CD4-positive, alpha-beta memory T cell (primary cell): ENCODE measurements around the gene MTUS2. TPM values are rescaled to one million over a fixed set of nuclear protein-coding genes. Genes with fewer than 3 reads are reported as not detected.

ENCODE experiments used
- CTCF ChIA-PET: fragments of 350-600 bp; sonication (Branson Sonifier 250); formaldehyde crosslinking; loops from one replicate; lab custom pipeline; 2021; ENCODE audit warnings: inconsistent platforms; ENCODE audit not compliant: partially characterized antibody; lab: Charles Lee
- POLR2A ChIA-PET: fragments of 350-600 bp; sonication (Branson Sonifier 250); formaldehyde crosslinking; loops from one replicate; lab custom pipeline; 2021; ENCODE audit not compliant: partially characterized antibody; lab: Charles Lee
- DNase-seq, 5 donors: peaks; one replicate each; pipeline versions ENCODE4 v3.0.0 to v3.0.0-alpha.2; 2020 to 2022; ENCODE audit warnings: mixed read lengths in 1 of 5
- H3K27ac ChIP-seq: one replicate; pipeline ENCODE4 v1.7.0; 2013; ENCODE audit warnings: low read depth, low read length
- H3K27me3 ChIP-seq: 2 replicates; pipeline ENCODE4 v1.7.0; 2013; ENCODE audit warnings: mild to moderate bottlenecking, low read length, moderate library complexity; ENCODE audit not compliant: insufficient read depth
- H3K36me3 ChIP-seq: 2 replicates; pipeline ENCODE4 v1.7.0; 2013; ENCODE audit warnings: mild to moderate bottlenecking, low read length, moderate library complexity; ENCODE audit not compliant: insufficient read depth
- H3K4me1 ChIP-seq: 2 replicates; pipeline ENCODE4 v1.7.0; 2013; ENCODE audit warnings: mild to moderate bottlenecking, low read length, moderate library complexity; ENCODE audit not compliant: insufficient read depth
- H3K4me3 ChIP-seq, 2 donors: one replicate each; pipeline ENCODE4 v1.7.0; 2013; ENCODE audit warnings: low read length in 2 of 2, mild to moderate bottlenecking in 1 of 2
- H3K9me3 ChIP-seq, 2 donors: one replicate each; pipeline ENCODE4 v1.7.0; 2013; ENCODE audit warnings: low read length in 2 of 2, control low read depth in 1 of 2; ENCODE audit not compliant: control insufficient read depth in 1 of 2
- H3K27ac Mint-ChIP-seq, 7 donors: one replicate each; pipeline ENCODE4 v1.8.0; 2020 to 2021; ENCODE audit warnings: mixed read lengths in 7 of 7, mild to moderate bottlenecking in 6 of 7, inconsistent platforms in 3 of 7, moderate library complexity in 3 of 7
- H3K27me3 Mint-ChIP-seq, 2 donors: one replicate each; pipeline ENCODE4 v1.8.0; 2020 to 2021; ENCODE audit warnings: mixed read lengths in 2 of 2
- H3K36me3 Mint-ChIP-seq, 2 donors: one replicate each; pipeline ENCODE4 v1.8.0; 2020 to 2021; ENCODE audit warnings: mixed read lengths in 2 of 2, inconsistent platforms in 1 of 2, mild to moderate bottlenecking in 1 of 2
- H3K4me1 Mint-ChIP-seq, 4 donors: one replicate each; pipeline ENCODE4 v1.8.0; 2020 to 2021; ENCODE audit warnings: mixed read lengths in 4 of 4, mild to moderate bottlenecking in 1 of 4
- H3K4me3 Mint-ChIP-seq, 8 donors: one replicate each; pipeline ENCODE4 v1.8.0; 2020 to 2021; ENCODE audit warnings: mixed read lengths in 8 of 8, mild to moderate bottlenecking in 7 of 8, moderate library complexity in 6 of 8, inconsistent platforms in 3 of 8
- H3K9me3 Mint-ChIP-seq, 8 donors: one replicate each; pipeline ENCODE4 v1.8.0; 2020 to 2021; ENCODE audit warnings: mixed read lengths in 8 of 8, mild to moderate bottlenecking in 5 of 8, inconsistent platforms in 3 of 8, moderate library complexity in 1 of 8
- intact Hi-C: fragments of 100-400 bp; cut with micrococcal nuclease; formaldehyde crosslinking; loops from one replicate; pipeline ENCODE4 v1.15.1; 2023
- polyA plus RNA-seq, 2 donors: library from polyadenylated mRNA; unstranded; fragments of 300-500 nt; fragmentation: Illumina TruSeq; gene quantifications; one replicate each; pipeline ENCODE4 v1.2.3, GENCODE V29; 2021
- total RNA-seq, 2 experiments: library from RNA; stranded (reverse); gene quantifications; one replicate each; pipeline ENCODE4 v1.2.3, GENCODE V29; 2021

The MTUS2 gene
- total and polyA plus RNA-seq, 4 experiments from 2014 or later = 0.12 to 1.1 (median 0.60) TPM

GRCh38 chr13:29405401-29405800, 585.3 kb downstream of the MTUS2 start:
- intact Hi-C loops = no loop called here
- Histone ChIP-seq H3K36me3 (no peaks in the 10 kb centered on the region), H3K27ac (no peak overlapping the region), H3K4me1 (no peaks in the 10 kb centered on the region), H3K27me3 (no peaks in the 10 kb centered on the region), H3K4me3 (no peak overlapping the region), H3K9me3 (no peaks in the 10 kb centered on the region)
- Mint-ChIP-seq H3K27me3 (peaks cover 0 to 6% of the 10 kb centered on the region in 2 donors), H3K27ac (no peak overlapping the region), H3K9me3 (peaks cover 0 to 2% (median 0%) of the 10 kb centered on the region in 8 donors), H3K4me1 (peaks cover 0 to 3% (median 1%) of the 10 kb centered on the region in 4 donors), H3K4me3 (no peak overlapping the region), H3K36me3 (no peaks in the 10 kb centered on the region)
- POLR2A ChIA-PET = no interaction called here
- CTCF ChIA-PET = no interaction called here
- DNase-seq = no peak

- Histone ChIP-seq H3K36me3 (no peaks in the 10 kb centered on the region), H3K9me3 (no peaks in the 10 kb centered on the region), H3K27me3 (no peaks in the 10 kb centered on the region), H3K4me1 (no peaks in the 10 kb centered on the region), H3K27ac (no peak overlapping the region), H3K4me3 (no peak overlapping the region)
- Mint-ChIP-seq H3K27me3 (peaks cover 2 to 3% of the 10 kb centered on the region in 2 donors), H3K36me3 (no peaks in the 10 kb centered on the region), H3K4me1 (no peaks in the 10 kb centered on the region), H3K27ac (no peak overlapping the region), H3K9me3 (peaks cover 0 to 13% (median 5%) of the 10 kb centered on the region in 8 donors), H3K4me3 (no peak overlapping the region)
- ChIA-PET POLR2A (no interaction called here), CTCF (no interaction called here)
- intact Hi-C loops = no loop called here
- DNase-seq = no peak
Observed at GRCh38 chr13:29411481-29411880, 591.3 kb downstream of the MTUS2 start.

GRCh38 chr13:29418026-29418425, 597.9 kb downstream of the MTUS2 start:
- peaks cover 3% of the 10 kb centered on the region for H3K27me3 ChIP-seq
- Mint-ChIP-seq H3K9me3 (peaks cover 0 to 4% (median under 1%) of the 10 kb centered on the region in 8 donors), H3K27ac (no peak overlapping the region), H3K4me3 (no peak overlapping the region), H3K36me3 (no peaks in the 10 kb centered on the region), H3K4me1 (no peaks in the 10 kb centered on the region), H3K27me3 (peaks cover 8 to 12% of the 10 kb centered on the region in 2 donors)
- intact Hi-C loops = no loop called here
- no peak for DNase-seq
- no peak overlapping the region for H3K4me3 ChIP-seq
- POLR2A ChIA-PET = no interaction called here
- no peaks in the 10 kb centered on the region for H3K9me3 ChIP-seq
- CTCF ChIA-PET = no interaction called here
- H3K27ac ChIP-seq = no peak overlapping the region
- H3K36me3 ChIP-seq = no peaks in the 10 kb centered on the region
- no peaks in the 10 kb centered on the region for H3K4me1 ChIP-seq

- DNase-seq = no peak
- H3K4me1 ChIP-seq = no peaks in the 10 kb centered on the region
- peaks cover 3% of the 10 kb centered on the region for H3K27me3 ChIP-seq
- Mint-ChIP-seq H3K36me3 (no peaks in the 10 kb centered on the region), H3K4me3 (no peak overlapping the region), H3K9me3 (peaks cover 0 to 2% (median 0%) of the 10 kb centered on the region in 8 donors), H3K27ac (no peak overlapping the region), H3K27me3 (peaks cover 16 to 17% of the 10 kb centered on the region in 2 donors), H3K4me1 (no peaks in the 10 kb centered on the region)
- CTCF ChIA-PET = no interaction called here
- no peaks in the 10 kb centered on the region for H3K9me3 ChIP-seq
- intact Hi-C loops = no loop called here
- no peak overlapping the region for H3K27ac ChIP-seq
- H3K4me3 ChIP-seq = no peak overlapping the region
- no peaks in the 10 kb centered on the region for H3K36me3 ChIP-seq
- POLR2A ChIA-PET = no interaction called here
Observed at GRCh38 chr13:29421118-29421517, 601.0 kb downstream of the MTUS2 start.

- Mint-ChIP-seq H3K36me3 (no peaks in the 10 kb centered on the region), H3K4me1 (no peaks in the 10 kb centered on the region), H3K9me3 (peaks cover 0 to 2% (median 0%) of the 10 kb centered on the region in 8 donors), H3K27ac (no peak overlapping the region), H3K27me3 (peaks cover 21 to 22% of the 10 kb centered on the region in 2 donors), H3K4me3 (no peak overlapping the region)
- no peaks in the 10 kb centered on the region for H3K9me3 ChIP-seq
- intact Hi-C loops = no loop called here
- ChIA-PET POLR2A (no interaction called here), CTCF (no interaction called here)
- DNase-seq = no peak
- H3K27me3 ChIP-seq = peaks cover 8% of the 10 kb centered on the region
- H3K4me1 ChIP-seq = no peaks in the 10 kb centered on the region
- H3K4me3 ChIP-seq = no peak overlapping the region
- no peaks in the 10 kb centered on the region for H3K36me3 ChIP-seq
- no peak overlapping the region for H3K27ac ChIP-seq
Observed at GRCh38 chr13:29422015-29422414, 601.9 kb downstream of the MTUS2 start.

- ChIA-PET CTCF (no interaction called here), POLR2A (no interaction called here)
- Histone ChIP-seq H3K27me3 (peaks cover 8% of the 10 kb centered on the region), H3K36me3 (no peaks in the 10 kb centered on the region), H3K9me3 (no peaks in the 10 kb centered on the region), H3K4me3 (no peak overlapping the region), H3K4me1 (no peaks in the 10 kb centered on the region), H3K27ac (no peak overlapping the region)
- intact Hi-C loops = no loop called here
- no peaks in the 10 kb centered on the region for H3K4me1 Mint-ChIP-seq
- no peaks in the 10 kb centered on the region for H3K36me3 Mint-ChIP-seq
- no peak overlapping the region for H3K4me3 Mint-ChIP-seq
- no peak overlapping the region for H3K27ac Mint-ChIP-seq
- H3K9me3 Mint-ChIP-seq = peaks cover 0 to 2% (median 0%) of the 10 kb centered on the region in 8 donors
- peaks cover 21 to 25% of the 10 kb centered on the region in 2 donors for H3K27me3 Mint-ChIP-seq
- no peak for DNase-seq
Observed at GRCh38 chr13:29423050-29423449, 602.9 kb downstream of the MTUS2 start.

GRCh38 chr13:29427937-29428309, 607.8 kb downstream of the MTUS2 start:
- Histone ChIP-seq H3K36me3 (no peaks in the 10 kb centered on the region), H3K27ac (no peak overlapping the region), H3K4me1 (no peaks in the 10 kb centered on the region), H3K9me3 (no peaks in the 10 kb centered on the region), H3K27me3 (peaks cover 14% of the 10 kb centered on the region), H3K4me3 (no peak overlapping the region)
- Mint-ChIP-seq H3K27me3 (peaks cover 33% of the 10 kb centered on the region in 2 donors), H3K4me1 (peaks cover 2 to 8% (median 4%) of the 10 kb centered on the region in 4 donors), H3K36me3 (no peaks in the 10 kb centered on the region), H3K27ac (no peak overlapping the region), H3K9me3 (peaks cover 0 to 4% (median 0%) of the 10 kb centered on the region in 8 donors), H3K4me3 (no peak overlapping the region)
- ChIA-PET POLR2A (no interaction called here), CTCF (no interaction called here)
- intact Hi-C loops = no loop called here
- DNase-seq = no peak
